ENCODE data around the gene MPIG6B. TPM values are rescaled to one million over a fixed set of nuclear protein-coding genes. Genes with fewer than 3 reads are reported as not detected.

The MPIG6B gene
- total and polyA plus RNA-seq, 2 donors from 2014 or later, result 0.60 TPM; not detected in 1

DNA sequence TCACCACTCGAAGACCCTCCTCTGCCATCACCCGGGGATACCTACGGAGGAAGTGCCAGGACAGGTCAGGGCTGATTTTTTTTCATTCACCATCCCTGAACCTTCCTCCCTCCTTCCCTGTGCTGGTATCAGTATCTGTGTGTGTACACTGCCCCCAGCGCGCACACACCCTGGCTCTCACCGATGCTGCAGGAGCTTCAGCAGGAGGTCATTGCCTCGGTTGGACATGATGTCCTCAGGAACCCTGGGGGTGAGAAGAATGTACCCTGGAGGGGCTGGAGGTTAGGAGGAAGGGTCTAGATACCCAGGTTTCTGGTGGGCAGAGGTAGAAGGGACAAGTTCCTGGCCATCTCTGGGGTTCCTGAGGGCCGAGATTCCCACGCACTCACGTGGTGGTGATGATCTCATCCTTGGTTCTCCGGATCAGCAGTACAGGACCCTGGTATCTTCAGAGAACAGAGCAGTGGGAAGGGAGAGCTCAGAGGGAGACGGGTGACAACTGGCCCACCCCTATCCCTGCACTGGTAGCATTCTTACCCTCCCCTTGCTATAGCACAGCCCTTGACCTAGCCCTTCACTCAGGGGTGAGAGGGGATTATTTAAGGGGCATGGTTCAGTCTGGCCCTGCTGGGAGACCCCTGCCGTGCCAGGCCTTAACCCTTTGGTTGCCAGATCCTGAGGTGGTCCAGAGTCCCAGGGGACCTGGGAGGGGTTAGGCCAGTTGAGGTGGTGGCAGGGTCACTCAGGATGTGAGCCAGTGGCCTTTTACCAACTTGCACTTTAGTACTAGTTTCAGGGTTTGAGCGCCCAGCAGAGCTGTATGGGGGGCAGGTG, 35.1 kb upstream of the MPIG6B start:
- no peak overlapping the region for H3K9ac ChIP-seq (ENCODE audit: low read length in 3 of 3)
- peaks cover 2 to 46% (median 40%) of the 10 kb centered on the region in 3 donors for H3K36me3 ChIP-seq (ENCODE audit: control insufficient read depth in 2 of 3, insufficient read depth in 3 of 3, low read length in 3 of 3)
- no peaks in the 10 kb centered on the region for H3K27me3 ChIP-seq (ENCODE audit: control insufficient read depth, insufficient read depth, low read length)
- H3K9me3 ChIP-seq (ENCODE audit: control insufficient read depth in 2 of 3, insufficient read depth in 1 of 3, low read length in 3 of 3), result no peaks in the 10 kb centered on the region
- no peak for DNase-seq
- TF ChIP-seq, protein P1, sequence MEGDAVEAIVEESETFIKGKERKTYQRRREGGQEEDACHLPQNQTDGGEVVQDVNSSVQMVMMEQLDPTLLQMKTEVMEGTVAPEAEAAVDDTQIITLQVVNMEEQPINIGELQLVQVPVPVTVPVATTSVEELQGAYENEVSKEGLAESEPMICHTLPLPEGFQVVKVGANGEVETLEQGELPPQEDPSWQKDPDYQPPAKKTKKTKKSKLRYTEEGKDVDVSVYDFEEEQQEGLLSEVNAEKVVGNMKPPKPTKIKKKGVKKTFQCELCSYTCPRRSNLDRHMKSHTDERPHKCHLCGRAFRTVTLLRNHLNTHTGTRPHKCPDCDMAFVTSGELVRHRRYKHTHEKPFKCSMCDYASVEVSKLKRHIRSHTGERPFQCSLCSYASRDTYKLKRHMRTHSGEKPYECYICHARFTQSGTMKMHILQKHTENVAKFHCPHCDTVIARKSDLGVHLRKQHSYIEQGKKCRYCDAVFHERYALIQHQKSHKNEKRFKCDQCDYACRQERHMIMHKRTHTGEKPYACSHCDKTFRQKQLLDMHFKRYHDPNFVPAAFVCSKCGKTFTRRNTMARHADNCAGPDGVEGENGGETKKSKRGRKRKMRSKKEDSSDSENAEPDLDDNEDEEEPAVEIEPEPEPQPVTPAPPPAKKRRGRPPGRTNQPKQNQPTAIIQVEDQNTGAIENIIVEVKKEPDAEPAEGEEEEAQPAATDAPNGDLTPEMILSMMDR (IDR thresholded peaks at IDR 0.05; ENCODE audit: borderline replicate concordance, extremely low read depth, insufficient read depth), result no peak
- peaks cover 0 to 2% (median 0%) of the 10 kb centered on the region in 3 donors for H3K4me1 ChIP-seq (ENCODE audit: control insufficient read depth in 2 of 3, insufficient read depth in 2 of 3, low read depth in 1 of 3, low read length in 3 of 3)
- H3K27ac ChIP-seq (ENCODE audit: low read depth in 2 of 2, low read length in 2 of 2), result no peak overlapping the region
- intact Hi-C loops (cut with DNase I), result no loop called here
- no peak for FAIRE-seq
- H3K4me3 ChIP-seq (ENCODE audit: low read length in 3 of 3), result no peak overlapping the region

DNA sequence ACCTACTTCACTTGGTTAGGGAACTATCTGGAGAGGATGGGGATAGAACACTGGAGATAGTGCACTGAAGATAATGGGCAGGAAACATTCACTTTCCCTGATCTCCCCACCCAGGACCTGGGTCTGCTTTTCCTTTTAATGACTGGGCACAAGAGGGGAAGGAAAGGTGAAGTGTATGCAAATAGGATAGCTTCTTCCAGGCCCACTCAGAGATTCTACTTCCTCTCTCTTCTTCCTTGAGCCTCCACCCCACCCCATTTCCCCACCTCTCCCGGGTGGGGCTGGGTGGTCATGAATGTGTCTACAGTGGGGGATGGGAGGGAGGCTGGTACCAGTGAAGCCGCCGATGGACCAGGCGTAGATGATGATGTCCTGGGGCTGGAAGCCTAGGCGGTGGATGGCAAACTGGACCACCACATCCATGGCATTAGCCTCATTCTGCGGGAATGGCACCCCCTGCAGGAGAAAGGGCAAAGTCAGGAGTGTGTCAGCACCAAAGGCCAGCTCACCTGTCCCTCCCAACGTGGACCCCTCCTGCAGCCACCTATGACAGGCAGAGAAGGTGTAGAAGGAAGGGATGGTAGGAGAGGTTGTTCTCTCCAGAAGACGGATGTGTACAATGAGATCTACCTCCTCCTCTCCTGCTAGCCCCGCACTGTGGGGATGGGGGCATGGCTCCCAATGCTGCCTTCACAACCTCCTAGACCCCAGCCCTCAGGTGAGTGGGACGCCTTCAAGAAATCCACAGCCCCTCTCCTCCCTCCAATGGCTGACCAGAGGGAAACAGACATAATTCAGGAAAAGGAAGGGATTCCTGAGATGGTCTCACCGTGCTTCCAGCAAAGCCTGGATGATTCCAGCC, 33.7 kb upstream of the MPIG6B start:
- no peaks in the 10 kb centered on the region for H3K9me3 ChIP-seq (ENCODE audit: control insufficient read depth in 2 of 3, insufficient read depth in 1 of 3, low read length in 3 of 3)
- no peak overlapping the region for H3K4me3 ChIP-seq (ENCODE audit: low read length in 3 of 3)
- intact Hi-C loops (cut with DNase I), result no loop called here
- TF ChIP-seq, protein P1 (IDR thresholded peaks at IDR 0.05; ENCODE audit: borderline replicate concordance, extremely low read depth, insufficient read depth), result no peak
- no peak overlapping the region for H3K9ac ChIP-seq (ENCODE audit: low read length in 3 of 3)
- H3K27ac ChIP-seq (ENCODE audit: low read depth in 2 of 2, low read length in 2 of 2), result no peak overlapping the region
- peak in 1 of 5 donors; percentile 17 for DNase-seq
- no peaks in the 10 kb centered on the region for H3K4me1 ChIP-seq (ENCODE audit: control insufficient read depth in 2 of 3, insufficient read depth in 2 of 3, low read depth in 1 of 3, low read length in 3 of 3)
- FAIRE-seq, result no peak
- no peaks in the 10 kb centered on the region for H3K27me3 ChIP-seq (ENCODE audit: control insufficient read depth, insufficient read depth, low read length)
- H3K36me3 ChIP-seq (ENCODE audit: control insufficient read depth in 2 of 3, insufficient read depth in 3 of 3, low read length in 3 of 3), result peaks cover 4 to 46% (median 40%) of the 10 kb centered on the region in 3 donors

DNA sequence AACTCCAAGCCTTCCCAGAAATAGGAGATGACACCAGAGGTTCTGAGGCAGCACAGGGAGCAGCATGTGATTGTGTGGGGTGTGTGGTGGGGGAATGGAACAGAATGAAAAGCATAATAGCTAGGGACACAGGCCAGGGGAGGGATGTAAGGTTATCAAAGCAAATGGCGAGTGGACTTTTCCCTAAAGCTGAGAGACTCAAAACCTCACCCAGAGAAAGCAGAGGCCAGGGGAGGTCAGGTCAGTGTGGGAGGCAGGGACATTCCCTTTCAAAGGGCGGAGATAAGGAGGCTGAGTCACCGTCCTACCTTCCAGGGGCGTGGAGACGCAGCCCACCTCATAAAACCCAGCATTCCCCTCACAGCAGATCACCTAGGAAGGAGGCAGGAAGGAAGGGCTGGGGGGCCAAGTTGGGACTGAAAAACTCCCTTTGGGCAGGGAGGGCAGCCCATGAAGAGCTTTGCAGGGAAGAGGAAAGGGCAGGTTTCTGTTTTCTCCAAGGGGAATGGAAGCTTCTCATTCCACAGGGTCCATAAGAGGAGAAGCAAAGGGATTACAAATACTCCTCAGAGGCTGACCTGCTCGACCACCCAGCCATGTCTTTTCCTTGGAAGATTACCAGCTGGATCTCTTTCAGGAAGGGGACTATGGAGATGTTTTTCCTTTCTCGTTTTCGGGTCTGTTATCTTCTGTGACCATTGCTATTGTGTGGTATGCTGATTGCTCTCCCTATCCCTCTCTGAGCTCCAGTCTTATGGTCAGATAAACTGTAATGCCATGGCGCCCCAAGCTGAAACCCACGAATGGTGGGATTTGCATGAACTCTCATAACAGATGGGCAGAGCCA, 32.7 kb upstream of the MPIG6B start:
- DNase-seq (no peak), FAIRE-seq (no peak)
- Histone ChIP-seq H3K36me3 (ENCODE audit: control insufficient read depth in 2 of 3, insufficient read depth in 3 of 3, low read length in 3 of 3) (peaks cover 9 to 49% (median 46%) of the 10 kb centered on the region in 3 donors), H3K9ac (ENCODE audit: low read length in 3 of 3) (no peak overlapping the region), H3K4me1 (ENCODE audit: control insufficient read depth in 2 of 3, insufficient read depth in 2 of 3, low read depth in 1 of 3, low read length in 3 of 3) (no peaks in the 10 kb centered on the region), H3K27me3 (ENCODE audit: control insufficient read depth, insufficient read depth, low read length) (no peaks in the 10 kb centered on the region), H3K27ac (ENCODE audit: low read depth in 2 of 2, low read length in 2 of 2) (no peak overlapping the region), H3K9me3 (ENCODE audit: control insufficient read depth in 2 of 3, insufficient read depth in 1 of 3, low read length in 3 of 3) (no peaks in the 10 kb centered on the region), H3K4me3 (ENCODE audit: low read length in 3 of 3) (no peak overlapping the region)
- TF ChIP-seq, protein P1 (IDR thresholded peaks at IDR 0.05; ENCODE audit: borderline replicate concordance, extremely low read depth, insufficient read depth), result no peak
- intact Hi-C loops (cut with DNase I), result no loop called here

All from kidney (tissue), 14 donors.